NCI-H2196 treated with DMSO at 0.1 percent for 48 hours (cell line): ENCODE results near the gene EQTN.
"Not testable (repeated sequence)": the region's sequence is repeated elsewhere in the genome, so short reads cannot be mapped to it uniquely, and the experiment has no call there.

ENCODE experiments used
- DNase-seq: peaks from one replicate; lab custom pipeline; 2025; ENCODE audit not compliant: unreplicated experiment; lab: John Stamatoyannopoulos, UW

EQTN gene

DNA sequence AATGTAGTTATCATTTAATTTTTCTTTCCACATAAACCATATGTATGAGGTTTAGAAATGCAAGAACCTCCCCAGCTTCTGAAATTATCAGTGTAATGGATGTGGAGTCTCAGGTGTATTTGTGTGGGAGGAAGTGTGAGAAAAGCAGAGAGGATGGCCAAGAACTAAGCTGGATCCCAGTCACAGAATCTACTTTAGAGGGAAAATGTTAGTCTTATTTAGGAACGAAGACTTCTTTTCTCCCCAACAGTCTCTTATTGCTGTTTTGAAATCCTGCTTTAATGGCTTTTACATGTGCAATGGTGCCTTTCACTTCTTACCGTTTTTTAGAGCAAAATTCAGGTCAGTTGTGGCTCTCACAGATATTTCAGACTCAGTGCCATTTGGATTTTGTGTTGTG lies 3.0 kb downstream of the EQTN start:
- DNase-seq: no peak

DNA sequence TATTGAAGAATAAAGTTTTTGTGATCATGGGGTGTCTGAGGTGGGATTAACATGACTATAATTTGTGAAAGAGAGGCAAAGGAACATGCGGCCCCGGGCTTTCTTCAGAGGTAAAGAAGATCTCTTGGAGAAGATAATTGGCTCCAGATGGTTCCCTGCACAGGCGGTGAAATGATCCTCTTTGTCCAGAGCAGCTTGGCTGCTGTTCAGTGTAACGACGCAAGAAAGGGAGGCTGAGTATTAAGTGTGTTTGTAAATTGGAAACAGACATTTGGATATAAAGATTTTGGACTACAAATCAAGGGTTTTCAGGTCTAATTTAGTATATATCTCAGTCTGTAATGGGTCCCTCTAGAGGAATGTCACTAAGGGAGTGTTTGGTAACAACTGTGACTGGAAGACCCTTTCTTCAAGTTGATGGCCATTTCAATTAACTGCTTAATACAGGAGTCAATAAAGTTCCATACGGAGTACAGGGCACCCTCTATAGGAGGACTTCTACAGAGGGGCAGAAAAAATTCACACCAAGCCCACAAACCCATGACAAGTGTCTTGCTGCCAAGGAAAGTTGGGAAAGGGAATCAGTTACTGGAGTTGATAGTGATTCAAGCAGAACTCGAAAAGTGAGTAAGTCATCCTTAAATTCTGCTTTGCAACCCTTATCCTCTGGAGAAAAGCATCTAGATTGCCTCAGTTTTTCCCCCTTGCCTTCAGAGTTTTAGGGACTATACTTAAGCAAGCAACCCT lies 4.1 kb downstream of the EQTN start:
- no peak for DNase-seq

DNA sequence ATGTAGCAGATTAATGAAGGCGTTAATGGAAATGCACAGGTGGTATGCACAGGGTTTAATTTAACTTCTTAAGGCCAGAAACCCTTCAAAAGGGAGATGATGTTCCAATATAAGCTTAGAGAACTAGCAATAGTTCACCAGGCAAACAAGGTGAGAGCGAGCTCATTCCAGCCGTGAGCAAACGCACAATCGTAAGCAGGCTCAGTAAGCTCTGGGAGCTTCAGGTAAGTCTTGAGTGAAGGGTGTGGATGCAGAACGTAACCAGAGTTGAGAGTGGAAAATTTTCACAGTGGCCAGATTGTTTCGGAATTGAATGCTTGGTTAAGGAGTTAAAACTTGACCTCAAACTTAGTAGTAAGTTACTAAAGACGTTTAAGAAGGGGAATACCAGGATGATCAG lies 5.7 kb downstream of the EQTN start:
- DNase-seq: no peak

DNA sequence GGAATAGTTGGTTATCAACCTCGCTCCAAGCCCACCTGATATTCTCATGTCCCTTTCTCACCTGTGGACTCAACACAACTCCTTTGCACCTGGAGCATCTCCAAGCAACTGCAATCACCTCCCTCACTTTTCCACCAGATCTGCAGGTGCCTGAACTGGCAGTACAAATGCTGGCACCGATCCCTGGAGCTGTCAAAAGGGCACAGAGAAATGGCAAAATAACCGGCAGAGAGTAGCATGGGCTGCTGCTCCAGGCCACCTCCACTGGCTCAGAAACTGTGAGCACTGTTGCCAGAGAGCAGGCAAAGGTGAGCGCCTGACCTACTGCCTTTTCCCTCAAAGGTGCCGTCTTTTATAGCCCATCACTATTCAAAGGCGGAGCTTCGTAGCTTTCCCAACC lies 14.7 kb downstream of the EQTN start:
- no peak for DNase-seq

DNA sequence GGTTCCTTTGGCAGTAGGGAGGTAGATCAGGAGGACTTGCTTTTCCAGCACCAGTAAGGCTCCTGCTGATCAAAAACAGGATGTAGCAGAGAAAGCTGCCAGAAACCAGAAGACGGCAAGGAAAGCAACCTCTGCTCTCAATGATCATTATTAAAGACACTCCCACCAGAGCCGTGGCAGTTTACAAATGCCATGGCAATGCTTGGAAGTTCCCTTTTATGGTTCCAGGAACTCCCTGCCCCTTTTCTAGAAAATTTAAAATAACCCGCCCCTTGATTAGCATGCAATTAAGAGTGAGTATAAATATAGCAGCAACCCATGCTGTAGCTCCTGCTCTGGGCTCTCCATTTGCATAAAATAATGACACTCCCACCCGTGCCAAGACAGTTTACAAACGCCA lies 16.1 kb downstream of the EQTN start:
- DNase-seq: no peak

DNA sequence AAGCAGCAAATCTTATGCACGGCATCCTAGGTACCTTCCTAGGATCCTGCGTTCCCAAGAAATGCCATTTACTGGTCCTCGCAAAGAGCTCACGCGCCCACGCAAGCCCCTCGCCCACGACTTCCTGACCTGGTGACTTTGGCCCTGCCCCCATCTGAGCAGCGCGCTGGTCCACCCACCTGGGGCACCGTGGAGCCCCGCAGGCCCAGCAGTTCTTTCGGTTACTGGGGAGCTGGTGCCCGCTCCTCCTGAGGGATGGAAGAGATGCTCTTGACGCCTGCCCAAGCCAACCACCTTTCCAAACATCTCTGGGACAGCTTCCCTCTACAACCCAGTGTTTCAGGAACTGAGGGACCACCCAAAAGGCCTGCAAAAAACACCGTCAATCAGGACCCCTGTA lies 16.7 kb downstream of the EQTN start:
- no peak for DNase-seq

DNA sequence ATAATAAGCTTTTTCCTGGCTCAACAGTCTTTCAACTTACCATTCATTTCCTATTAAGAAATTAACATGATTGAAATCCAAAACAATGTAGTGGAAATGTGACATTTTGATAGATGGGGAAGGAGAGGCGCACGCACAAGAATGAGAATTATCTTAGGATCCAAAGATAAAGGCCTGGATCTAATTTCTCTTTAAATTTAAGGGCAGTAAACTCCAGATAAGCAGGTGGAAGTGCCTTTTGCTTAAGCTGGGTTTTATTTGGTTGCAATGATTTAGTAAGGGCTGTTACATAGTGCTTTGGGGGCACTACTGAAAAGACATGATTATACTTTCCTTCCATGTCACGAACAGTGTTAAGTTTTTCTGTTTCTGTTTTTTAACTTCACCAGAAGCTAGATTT lies 17.3 kb downstream of the EQTN start:
- no peak for DNase-seq

DNA sequence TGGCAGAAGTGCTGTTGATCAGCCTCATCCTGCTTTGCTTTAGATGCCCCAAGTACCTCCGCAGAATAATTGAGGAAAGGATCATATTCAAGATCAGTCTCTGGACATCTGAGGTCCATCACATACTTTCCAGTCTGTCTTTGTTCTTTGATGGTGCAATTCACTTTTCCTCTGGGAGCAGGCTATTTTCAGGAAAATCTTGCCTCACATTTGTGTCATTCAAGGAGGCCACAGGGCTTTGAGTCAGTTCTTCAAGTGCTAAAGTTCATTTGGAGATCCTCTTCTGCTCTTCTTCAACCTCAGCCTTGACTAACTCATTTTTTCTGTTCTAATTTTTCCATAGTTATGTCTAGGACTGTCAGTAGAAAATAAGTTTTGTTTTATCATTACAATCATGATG lies 18.6 kb downstream of the EQTN start:
- no peak for DNase-seq

DNA sequence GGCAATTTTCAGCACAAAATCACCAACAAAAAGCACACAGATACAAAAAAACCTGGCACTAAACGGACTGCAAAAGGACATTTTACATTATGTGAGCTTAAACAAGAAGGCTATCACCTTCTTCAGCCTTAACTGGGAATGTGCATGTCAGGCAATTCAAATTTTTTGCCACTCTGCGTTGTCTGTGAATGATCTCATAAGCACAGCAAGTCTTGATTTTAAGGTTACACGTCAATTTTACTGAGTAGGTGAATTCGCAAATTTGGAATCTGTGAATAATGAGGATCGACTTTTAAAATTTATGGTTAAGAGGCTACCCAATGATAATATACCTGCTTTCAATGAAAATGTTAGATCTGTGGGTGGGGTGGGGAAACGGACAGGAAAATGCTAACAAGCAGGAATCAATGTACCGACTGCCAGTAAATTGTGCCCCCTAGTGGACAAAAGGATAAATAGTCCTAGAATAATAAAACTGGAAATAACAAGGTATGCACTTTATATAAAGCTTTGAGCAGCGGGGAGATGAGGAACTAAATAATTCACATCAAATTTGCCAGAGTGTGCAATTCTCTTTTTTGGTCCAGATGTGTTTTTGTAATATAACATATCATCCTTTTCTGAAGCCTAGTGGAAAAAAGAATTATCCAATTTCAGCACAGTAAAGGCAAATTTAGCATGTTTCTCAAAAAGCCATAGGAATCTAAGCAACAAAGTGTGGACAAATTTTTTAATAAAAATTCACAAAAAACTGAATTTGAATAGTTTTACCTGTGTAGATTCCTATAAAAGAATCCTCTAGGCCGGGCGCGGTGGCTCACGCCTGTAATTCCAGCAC lies 20.5 kb downstream of the EQTN start:
- DNase-seq: peak; percentile 14

DNA sequence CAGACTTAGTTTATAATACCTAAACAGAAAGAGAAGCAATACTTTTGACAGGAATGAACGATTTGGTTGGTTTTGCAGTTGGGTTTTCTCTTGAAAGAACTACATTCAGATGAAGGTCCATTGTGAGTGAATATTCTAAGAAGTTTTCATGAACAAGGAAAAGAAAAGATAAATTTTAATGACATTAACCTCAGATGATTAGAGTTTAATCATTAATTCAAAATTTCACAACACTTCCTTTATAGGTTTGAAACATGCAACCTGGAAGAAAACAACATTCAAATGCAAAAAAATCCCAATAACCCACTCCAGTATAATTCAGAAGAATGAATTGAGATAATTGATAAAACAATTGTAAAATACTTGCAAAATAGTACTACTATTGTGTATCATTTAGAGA lies 23.8 kb downstream of the EQTN start:
- no peak for DNase-seq

DNA sequence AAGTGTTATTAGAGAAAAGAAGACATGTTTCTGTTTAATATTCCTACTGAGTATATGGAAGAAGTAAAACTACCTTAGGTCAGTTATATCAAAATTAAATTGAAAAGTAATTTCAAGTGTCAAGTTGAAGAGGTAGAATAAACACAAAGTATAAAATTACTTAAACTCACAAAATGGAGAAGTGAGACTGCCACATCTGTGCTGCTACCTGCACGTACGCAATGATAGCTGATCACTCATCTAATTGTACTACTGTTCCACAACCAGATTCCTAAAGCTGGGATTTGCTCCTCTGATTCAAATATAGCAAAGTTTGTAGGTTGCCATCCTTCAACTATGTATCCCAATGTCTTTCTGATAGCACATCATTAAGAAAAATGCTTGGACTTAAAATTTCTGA lies 24.8 kb downstream of the EQTN start:
- no peak for DNase-seq

DNA sequence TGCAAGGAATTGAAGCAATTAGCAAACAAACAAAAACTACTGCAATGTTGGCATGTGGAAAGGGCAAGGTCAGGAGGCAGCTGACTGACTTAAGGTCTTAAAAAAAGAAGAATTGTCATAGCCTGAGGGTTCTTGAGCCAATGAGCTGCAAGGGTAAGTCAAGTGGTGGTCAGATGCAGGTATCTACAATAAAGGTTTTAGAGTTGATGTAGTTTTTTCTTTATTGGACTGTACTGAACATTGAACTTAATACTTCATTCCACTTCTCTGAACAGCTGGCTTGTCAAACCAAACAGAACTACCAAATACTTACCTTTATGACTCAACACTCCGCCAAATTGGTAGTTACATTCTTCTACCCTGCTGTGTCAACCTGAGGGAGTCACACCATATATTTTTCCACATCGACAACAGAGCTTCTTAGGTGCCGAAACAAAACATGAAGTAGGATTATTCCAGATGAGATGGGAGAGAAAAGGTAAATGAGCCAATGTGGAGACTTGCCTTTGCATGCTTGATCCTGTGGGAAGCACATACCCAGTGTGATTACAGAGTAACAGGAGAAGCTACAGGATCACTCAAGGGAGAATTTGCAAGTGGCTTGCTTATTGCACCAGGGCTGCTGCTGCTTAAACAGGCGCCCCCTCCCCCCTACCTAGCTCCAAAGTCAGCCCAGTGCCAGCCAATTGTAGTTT lies 35.3 kb downstream of the EQTN start:
- DNase-seq: no peak

DNA sequence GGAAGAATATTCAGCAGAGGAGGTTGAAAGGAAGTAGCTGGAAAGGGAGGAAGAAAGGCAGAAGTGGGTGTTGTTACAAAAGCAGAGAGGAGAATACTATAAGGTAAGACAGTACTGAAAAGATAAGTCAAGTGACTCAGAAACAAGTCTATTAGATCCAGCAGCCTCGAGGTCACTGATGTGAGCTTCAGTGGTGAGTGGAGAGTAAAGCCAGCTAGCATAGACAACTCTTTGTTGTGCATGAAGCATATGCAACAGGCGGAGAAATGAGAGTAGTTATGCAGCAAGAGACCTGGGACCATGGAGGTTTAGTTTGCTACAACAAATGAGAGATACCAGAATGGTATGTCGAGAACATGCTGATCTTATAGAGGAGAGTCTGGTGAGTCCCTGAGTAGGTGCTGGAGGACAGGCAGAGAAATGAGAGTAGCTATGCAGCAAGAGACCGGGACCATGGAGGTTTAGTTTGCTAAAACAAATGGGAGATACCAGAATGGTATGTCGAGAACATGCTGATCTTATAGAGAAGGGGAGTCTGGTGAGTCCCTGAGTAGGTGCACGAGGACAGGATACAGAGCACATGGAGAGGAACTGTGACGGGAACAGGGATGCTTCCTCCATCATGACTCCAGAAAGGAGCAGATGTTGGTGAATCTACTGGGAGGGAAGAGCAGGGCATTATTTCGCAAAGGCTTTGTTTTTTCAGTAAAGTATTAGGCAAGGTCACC lies 36.0 kb downstream of the EQTN start:
- DNase-seq: no peak

DNA sequence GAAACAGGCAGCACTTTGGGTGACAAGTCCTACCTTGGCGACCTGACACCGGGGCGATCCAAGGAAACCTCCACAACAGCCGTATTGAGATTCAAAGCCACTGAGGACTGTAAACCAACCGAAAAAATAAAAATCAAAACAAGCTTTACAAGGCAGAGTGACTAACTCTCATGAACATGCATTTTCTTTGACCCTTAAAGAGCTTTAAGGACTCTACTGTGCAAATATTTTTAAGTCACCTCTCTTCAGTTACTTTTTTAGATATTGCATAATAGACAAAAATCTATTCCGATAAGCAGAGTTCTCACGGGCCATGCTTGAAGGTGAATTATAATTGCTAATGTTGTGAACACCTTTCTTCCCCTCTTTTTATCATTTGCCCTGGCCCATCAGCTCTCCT lies 38.3 kb downstream of the EQTN start:
- no peak for DNase-seq

DNA sequence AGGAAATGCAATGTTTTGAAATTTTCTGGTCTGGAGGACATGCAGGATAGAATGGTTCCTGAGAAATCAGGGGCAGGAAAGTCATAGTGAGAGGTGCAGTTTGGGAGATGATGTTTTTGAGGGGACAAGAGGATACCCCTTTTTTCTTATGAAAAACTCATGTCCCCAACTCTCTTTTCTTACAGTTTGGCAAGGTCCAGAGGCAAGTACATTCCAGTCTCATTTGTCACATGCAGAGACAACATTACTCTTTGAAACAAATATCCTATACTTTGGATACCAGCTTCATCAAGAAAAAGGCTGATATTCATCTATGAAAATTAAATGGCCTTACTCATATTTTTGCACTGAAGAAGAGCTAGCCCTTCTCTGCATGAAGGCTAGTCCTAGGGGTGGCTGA lies 48.2 kb downstream of the EQTN start:
- DNase-seq: no peak

DNA sequence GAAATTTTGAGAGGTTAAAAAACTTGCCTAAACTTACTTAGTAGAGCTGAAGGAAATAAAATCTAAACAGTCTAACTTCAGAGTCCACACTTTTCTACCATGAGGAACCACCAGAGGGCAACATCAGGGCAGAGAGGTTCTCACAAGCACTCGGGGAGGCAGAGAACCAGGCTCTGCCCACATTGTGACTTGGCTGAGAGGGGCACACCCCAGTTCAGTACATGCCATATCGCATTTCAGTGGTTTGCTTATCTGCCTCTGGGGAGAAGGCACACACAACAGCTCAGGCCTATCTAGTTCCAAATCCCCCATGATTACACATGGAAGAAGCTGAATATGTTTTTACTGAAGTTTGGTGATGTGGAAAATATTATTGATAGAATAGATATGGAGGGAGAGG lies 49.2 kb downstream of the EQTN start:
- DNase-seq: no peak

DNA sequence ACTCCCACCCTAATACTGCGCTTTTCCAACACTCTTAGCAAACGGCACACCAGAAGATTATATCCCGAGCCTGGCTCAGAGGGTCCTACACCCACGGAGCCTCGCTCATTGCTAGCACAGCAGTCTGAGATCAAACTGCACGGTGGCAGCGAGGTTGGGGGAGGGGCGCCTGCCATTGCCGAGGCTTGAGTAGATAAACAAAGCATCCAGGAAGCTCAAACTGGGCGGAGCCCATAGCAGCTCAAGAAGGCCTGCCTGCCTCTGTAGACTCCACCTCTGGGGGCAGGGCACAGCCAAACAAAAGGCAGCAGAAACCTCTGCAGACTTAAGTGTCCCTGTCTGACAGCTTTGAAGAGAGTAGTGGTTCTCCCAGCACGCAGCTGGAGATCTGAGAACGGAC lies 57.3 kb downstream of the EQTN start:
- not testable (repeated sequence) for DNase-seq
